Panc1 (cell line): ENCODE data around the gene KIF25. TPM values are rescaled to one million over a fixed set of nuclear protein-coding genes. Genes with fewer than 3 reads are reported as not detected.

Experiments
- ATAC-seq: fragments of 200-7000 bp; cut with Tn5 transposase; 2 replicates; pipeline ENCODE4 v1.9.1; 2020; ENCODE audit warnings: mild to moderate bottlenecking, moderate library complexity
- BruUV-seq: library from RNA; stranded (reverse); fragments of 400-500 nt; replicated peaks from 2 replicates; lab custom pipeline; 2021; lab: Mats Ljungman, UMichigan
- CTCF ChIA-PET: fragments of 300-600 bp; sonication (Branson Sonifier 250); formaldehyde crosslinking; loops from one replicate; lab custom pipeline; 2022; ENCODE audit warnings: antibody characterized with exemption; lab: Charles Lee
- POLR2A ChIA-PET: fragments of 300-600 bp; sonication (Branson Sonifier 250); formaldehyde crosslinking; loops from one replicate; lab custom pipeline; 2022; ENCODE audit warnings: antibody characterized with exemption; lab: Charles Lee
- DNase-seq: peaks from one replicate; pipeline ENCODE4 v3.0.0-alpha.2; 2010; ENCODE audit warnings: low read depth, low spot score
- H3K27ac ChIP-seq: 2 replicates; pipeline ENCODE4 v1.5.1; 2011; ENCODE audit warnings: mild to moderate bottlenecking, low read length, inconsistent platforms
- H3K27me3 ChIP-seq: fragments of 200-500 bp; sonication (Bioruptor generic); 2 replicates; pipeline ENCODE4 v1.6.0; 2014; ENCODE audit warnings: low read length, inconsistent platforms; ENCODE audit not compliant: control insufficient read depth, insufficient read depth
- H3K36me3 ChIP-seq: fragments of 200-500 bp; sonication (Bioruptor generic); 2 replicates; pipeline ENCODE4 v1.5.1; 2014; ENCODE audit warnings: inconsistent platforms, mild to moderate bottlenecking, low read length, moderate library complexity; ENCODE audit not compliant: control insufficient read depth, insufficient read depth
- H3K4me1 ChIP-seq: 2 replicates; pipeline ENCODE4 v1.5.1; 2011; ENCODE audit warnings: inconsistent platforms, mild to moderate bottlenecking, low read length, moderate library complexity; ENCODE audit not compliant: control insufficient read depth, insufficient read depth
- H3K4me3 ChIP-seq, 2 experiments: 2 replicates each; pipeline ENCODE4 v1.5.1; 2011 to 2012; ENCODE audit warnings: low read depth in 2 of 2, low read length in 2 of 2, mild to moderate bottlenecking in 2 of 2, inconsistent platforms in 1 of 2, moderate library complexity in 1 of 2
- H3K9me3 ChIP-seq: fragments of 200-500 bp; sonication (Bioruptor generic); 2 replicates; pipeline ENCODE4 v1.5.1; 2014; ENCODE audit warnings: low read depth, mild to moderate bottlenecking, inconsistent platforms, low read length, moderate library complexity; ENCODE audit not compliant: control insufficient read depth, insufficient read depth
- CTCF ChIP-seq: fragments of 450-650 bp; IDR thresholded peaks from 2 replicates; pipeline ENCODE4 v1.5.1; 2017; ENCODE audit warnings: mild to moderate bottlenecking
- POLR2AphosphoS5 ChIP-seq: IDR thresholded peaks from 2 replicates; pipeline ENCODE4 v1.6.1; 2012; ENCODE audit warnings: mild to moderate bottlenecking, low read depth, low read length, moderate library complexity
- SIN3A ChIP-seq: IDR thresholded peaks from 2 replicates; pipeline ENCODE4 v1.6.1; 2012; ENCODE audit warnings: low read depth, mild to moderate bottlenecking, low read length, moderate library complexity, borderline replicate concordance; ENCODE audit not compliant: insufficient read depth
- TCF7L2 ChIP-seq: IDR thresholded peaks from 2 replicates; pipeline ENCODE4 v1.6.1; 2011; ENCODE audit warnings: mild to moderate bottlenecking, low read depth, low read length, inconsistent platforms
- in situ Hi-C: cut with HindIII; loops from 2 replicates; pipeline ENCODE4 v1.10.0; 2016; ENCODE audit warnings: low sequenced_read_pairs, low pct_unique_long_range_greater_than_20kb
- intact Hi-C: fragments of 100-400 bp; cut with micrococcal nuclease; formaldehyde crosslinking; loops from one replicate; pipeline ENCODE4 v1.10.0; 2022; ENCODE audit not compliant: unreplicated experiment
- total RNA-seq: library from RNA; stranded (reverse); gene quantifications from one replicate; pipeline ENCODE4 v1.2.1, GENCODE V29; 2021; ENCODE audit not compliant: unreplicated experiment
- TF ChIP-seq, protein P1 (sequence below), 2 experiments: IDR thresholded peaks; 2 replicates each; pipeline ENCODE4 v1.6.1; 2011 to 2012; ENCODE audit warnings: low read depth in 2 of 2, control low read depth in 1 of 2, low read length in 1 of 2, mild to moderate bottlenecking in 1 of 2, moderate library complexity in 1 of 2; ENCODE audit not compliant: insufficient read depth in 1 of 2

The KIF25 gene
- total RNA-seq, 1 experiment from 2014 or later: 0.44 TPM

DNA sequence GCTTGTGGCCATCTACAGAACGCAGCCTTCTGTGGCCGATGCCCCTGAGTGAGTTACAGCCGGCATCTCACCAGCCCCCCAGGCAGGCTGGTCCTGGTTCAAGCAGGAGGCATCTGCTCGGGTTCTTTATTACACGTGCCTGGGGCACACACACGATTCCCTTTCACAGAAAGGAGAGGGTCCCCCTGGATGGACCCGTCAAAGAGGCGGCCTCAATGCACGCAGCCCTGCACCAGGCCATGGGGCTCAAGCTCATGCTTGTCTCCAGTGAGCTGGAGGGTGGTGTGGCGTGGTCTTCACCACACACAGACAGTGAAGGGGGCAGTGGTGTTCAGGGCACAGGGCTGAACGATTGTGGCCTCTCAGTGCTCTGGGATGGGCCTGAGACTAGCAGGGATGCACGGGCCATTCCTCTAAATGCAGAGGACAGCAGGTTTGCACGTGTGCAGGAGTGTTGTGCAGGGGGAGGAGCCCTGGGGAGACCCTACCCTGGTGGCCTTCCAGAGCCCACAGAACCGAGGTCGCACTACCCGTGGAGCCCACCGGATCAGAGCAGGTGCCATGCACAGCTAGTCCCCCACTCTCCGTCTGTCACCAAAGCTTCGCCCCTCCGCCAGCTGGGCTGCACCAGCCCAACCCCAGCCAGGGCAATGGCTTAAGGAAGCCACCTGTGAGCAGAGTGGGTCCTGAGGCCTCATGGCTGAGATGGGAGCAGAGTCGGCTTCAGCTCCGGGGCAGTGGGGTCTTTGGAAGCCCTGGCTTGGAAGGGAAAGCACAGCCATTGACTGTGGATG, 58.4 kb downstream of the KIF25 start:
- ChIA-PET CTCF (interaction anchor here (0.6 to 0.9 kb wide), 2 partner anchors 10 to 196 kb away, joined by 3 to 9 read pairs; no protein-coding TSS in a partner anchor), POLR2A (no interaction called here)
- Histone ChIP-seq H3K9me3 (no peaks in the 10 kb centered on the region), H3K4me3 (no peak overlapping the region), H3K27me3 (no peaks in the 10 kb centered on the region), H3K4me1 (no peaks in the 10 kb centered on the region), H3K27ac (no peak overlapping the region), H3K36me3 (no peaks in the 10 kb centered on the region)
- BruUV-seq: no TSS peak
- intact Hi-C loops: loop anchor here (10.0 kb wide), 1 partner anchor 141 kb away; no protein-coding TSS in a partner anchor
- TF ChIP-seq CTCF (no peak), SIN3A (no peak), TCF7L2 (no peak), POLR2AphosphoS5 (no peak)
- TF ChIP-seq, protein P1, sequence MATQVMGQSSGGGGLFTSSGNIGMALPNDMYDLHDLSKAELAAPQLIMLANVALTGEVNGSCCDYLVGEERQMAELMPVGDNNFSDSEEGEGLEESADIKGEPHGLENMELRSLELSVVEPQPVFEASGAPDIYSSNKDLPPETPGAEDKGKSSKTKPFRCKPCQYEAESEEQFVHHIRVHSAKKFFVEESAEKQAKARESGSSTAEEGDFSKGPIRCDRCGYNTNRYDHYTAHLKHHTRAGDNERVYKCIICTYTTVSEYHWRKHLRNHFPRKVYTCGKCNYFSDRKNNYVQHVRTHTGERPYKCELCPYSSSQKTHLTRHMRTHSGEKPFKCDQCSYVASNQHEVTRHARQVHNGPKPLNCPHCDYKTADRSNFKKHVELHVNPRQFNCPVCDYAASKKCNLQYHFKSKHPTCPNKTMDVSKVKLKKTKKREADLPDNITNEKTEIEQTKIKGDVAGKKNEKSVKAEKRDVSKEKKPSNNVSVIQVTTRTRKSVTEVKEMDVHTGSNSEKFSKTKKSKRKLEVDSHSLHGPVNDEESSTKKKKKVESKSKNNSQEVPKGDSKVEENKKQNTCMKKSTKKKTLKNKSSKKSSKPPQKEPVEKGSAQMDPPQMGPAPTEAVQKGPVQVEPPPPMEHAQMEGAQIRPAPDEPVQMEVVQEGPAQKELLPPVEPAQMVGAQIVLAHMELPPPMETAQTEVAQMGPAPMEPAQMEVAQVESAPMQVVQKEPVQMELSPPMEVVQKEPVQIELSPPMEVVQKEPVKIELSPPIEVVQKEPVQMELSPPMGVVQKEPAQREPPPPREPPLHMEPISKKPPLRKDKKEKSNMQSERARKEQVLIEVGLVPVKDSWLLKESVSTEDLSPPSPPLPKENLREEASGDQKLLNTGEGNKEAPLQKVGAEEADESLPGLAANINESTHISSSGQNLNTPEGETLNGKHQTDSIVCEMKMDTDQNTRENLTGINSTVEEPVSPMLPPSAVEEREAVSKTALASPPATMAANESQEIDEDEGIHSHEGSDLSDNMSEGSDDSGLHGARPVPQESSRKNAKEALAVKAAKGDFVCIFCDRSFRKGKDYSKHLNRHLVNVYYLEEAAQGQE (IDR thresholded peaks at IDR 0.05; ENCODE audit: insufficient read depth in 1 of 2, low read depth in 2 of 2, low read length in 1 of 2): no peak
- no peak for ATAC-seq
- in situ Hi-C loops: no loop called here
- no peak for DNase-seq

DNA sequence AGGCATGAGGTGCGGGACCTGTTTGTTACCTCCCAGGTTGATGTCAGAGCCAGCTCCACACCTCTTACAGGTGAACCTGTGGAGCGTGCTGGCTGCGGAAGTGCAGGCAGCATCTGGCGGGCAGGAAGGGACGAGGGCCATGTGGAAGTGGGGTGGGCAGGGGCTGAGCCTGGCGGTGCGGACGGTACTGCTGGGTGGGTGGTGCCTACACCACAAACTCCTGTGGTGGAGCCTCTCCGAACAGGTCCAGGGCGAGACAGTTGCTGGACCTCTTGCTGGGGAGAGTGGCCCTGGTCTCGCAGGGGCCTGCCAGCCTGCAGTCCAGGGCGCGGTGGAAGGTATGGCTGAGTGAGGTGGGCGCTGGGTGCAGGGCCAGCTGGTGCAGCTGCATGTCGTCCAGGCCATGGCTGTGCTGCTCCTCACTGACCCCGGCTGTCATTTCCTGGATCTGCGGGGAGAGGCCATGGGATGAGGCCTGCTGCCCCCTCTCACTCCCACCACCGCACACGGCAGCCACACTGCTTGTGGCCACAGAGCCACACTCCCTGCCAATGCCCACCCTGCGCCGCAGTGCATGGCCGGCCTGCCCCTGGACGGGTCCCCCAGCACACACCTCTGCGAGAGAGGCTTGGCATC, 59.5 kb downstream of the KIF25 start:
- CTCF ChIA-PET: interaction anchor here (0.6 to 0.9 kb wide), 3 partner anchors 11 to 197 kb away, joined by 3 to 10 read pairs (median 9); no protein-coding TSS in a partner anchor
- H3K9me3 ChIP-seq: no peaks in the 10 kb centered on the region
- intact Hi-C loops (loop anchor here (10.0 kb wide), 1 partner anchor 142 kb away; no protein-coding TSS in a partner anchor), in situ Hi-C loops (no loop called here)
- H3K36me3 ChIP-seq: no peaks in the 10 kb centered on the region
- no peaks in the 10 kb centered on the region for H3K4me1 ChIP-seq
- no TSS peak for BruUV-seq
- H3K27ac ChIP-seq: no peak overlapping the region
- ATAC-seq (no peak), DNase-seq (no peak)
- POLR2A ChIA-PET: no interaction called here
- no peak overlapping the region for H3K4me3 ChIP-seq
- no peaks in the 10 kb centered on the region for H3K27me3 ChIP-seq
- TF ChIP-seq, protein P1 (IDR thresholded peaks at IDR 0.05; ENCODE audit: insufficient read depth in 1 of 2, low read depth in 2 of 2, low read length in 1 of 2): no peak
